Measurements from ENCODE around the gene NUP210L.
"Not testable (repeated sequence)": the region's sequence is repeated elsewhere in the genome, so short reads cannot be mapped to it uniquely, and the experiment has no call there.

NUP210L gene

DNA sequence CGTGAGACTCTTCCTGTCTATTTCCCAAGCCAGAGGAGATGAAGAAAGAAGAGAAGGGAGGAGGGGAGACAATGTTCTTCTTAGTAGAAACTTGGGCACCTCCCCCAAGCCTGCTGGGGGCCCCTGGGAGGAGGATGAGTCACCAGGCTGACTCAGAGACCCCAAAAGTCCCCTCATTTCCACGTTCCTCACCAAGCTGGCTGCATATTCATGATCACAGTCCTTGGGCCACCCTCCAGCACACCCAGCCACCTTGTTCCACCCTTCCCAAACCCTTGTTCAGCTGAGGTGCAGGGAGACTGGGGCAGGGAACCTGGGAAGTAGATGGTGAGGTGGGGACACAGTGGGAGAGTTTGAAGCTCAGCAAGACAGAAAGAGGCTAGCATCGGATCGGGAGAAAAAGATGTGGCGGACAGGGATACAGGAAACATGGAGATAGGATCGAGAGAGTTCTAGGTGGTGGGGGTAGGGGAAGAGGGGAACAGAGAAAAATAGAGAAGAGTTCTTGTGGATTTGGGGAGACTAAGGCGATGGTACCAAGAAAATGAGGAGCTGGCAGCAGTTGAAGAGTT is 169.4 kb downstream of the NUP210L start (continued):
- TF ChIP-seq, protein P1, sequence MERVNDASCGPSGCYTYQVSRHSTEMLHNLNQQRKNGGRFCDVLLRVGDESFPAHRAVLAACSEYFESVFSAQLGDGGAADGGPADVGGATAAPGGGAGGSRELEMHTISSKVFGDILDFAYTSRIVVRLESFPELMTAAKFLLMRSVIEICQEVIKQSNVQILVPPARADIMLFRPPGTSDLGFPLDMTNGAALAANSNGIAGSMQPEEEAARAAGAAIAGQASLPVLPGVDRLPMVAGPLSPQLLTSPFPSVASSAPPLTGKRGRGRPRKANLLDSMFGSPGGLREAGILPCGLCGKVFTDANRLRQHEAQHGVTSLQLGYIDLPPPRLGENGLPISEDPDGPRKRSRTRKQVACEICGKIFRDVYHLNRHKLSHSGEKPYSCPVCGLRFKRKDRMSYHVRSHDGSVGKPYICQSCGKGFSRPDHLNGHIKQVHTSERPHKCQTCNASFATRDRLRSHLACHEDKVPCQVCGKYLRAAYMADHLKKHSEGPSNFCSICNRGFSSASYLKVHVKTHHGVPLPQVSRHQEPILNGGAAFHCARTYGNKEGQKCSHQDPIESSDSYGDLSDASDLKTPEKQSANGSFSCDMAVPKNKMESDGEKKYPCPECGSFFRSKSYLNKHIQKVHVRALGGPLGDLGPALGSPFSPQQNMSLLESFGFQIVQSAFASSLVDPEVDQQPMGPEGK (tag by site-specific recombination; IDR thresholded peaks at IDR 0.05), result peak; percentile 45; the same call in 1 of the 2 replicates
- TF ChIP-seq, protein P2, sequence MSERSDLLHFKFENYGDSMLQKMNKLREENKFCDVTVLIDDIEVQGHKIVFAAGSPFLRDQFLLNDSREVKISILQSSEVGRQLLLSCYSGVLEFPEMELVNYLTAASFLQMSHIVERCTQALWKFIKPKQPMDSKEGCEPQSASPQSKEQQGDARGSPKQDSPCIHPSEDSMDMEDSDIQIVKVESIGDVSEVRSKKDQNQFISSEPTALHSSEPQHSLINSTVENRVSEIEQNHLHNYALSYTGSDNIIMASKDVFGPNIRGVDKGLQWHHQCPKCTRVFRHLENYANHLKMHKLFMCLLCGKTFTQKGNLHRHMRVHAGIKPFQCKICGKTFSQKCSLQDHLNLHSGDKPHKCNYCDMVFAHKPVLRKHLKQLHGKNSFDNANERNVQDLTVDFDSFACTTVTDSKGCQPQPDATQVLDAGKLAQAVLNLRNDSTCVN (tag by site-specific recombination; optimal IDR thresholded peaks at IDR 0.05), result no peak
- TF ChIP-seq ZNF76 (tag by site-specific recombination; IDR thresholded peaks at IDR 0.05; ENCODE audit: borderline replicate concordance, low read depth) (peak; percentile 45; the same call in 1 of the 2 replicates), ZNF157 (tag by site-specific recombination; IDR thresholded peaks at IDR 0.05) (no peak), GLIS1 (tag by site-specific recombination; IDR thresholded peaks at IDR 0.05) (peak; percentile 82), REPIN1 (tag by site-specific recombination; IDR thresholded peaks at IDR 0.05; ENCODE audit: low read depth) (no peak), ZNF530 (tag by site-specific recombination; IDR thresholded peaks at IDR 0.05; ENCODE audit: low read depth) (no peak)

DNA sequence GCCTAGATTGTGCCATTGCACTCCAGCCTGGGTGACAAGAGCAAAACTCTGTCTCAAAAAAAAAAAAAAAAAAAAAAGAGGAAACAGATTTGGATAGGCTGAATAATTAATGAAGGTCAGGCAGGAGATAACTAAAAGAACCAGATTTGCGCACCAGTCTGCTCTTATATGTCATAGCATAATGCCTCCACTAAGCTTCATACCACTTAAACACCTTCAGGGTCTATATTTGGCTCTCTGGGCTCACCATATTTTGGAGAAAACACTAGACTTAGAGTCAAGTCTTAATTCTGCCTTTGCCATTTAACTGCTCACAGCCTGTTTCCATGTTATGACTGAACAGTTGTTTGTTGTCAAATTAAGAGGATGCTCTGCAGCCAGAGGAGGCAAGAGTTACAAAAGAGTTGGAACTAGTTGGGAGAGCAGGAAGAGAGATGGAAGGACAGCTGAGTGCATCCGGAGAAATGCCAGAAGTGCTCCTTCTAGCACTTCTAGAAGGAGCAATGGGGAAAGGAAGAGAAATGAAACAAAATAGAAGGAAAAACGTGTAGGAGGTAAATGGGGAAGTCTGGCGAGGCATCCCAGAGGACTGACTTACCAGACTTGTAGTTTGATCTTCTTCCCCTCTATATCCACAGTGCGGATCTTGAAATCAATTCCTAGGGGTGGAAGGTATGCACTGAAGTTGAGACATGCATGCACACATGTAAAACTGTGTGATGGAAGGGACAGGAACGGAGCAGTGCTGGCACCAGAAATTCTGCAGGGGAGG is 170.6 kb downstream of the NUP210L start:
- H3K4me3 ChIP-seq (ENCODE audit: low read depth, low read length), result no peak overlapping the region
- peaks cover 7 to 35% of the 10 kb centered on the region in 2 experiments for H3K36me3 ChIP-seq (ENCODE audit: control insufficient read depth in 2 of 2, insufficient read depth in 1 of 2, low read length in 2 of 2)
- peaks cover 8% of the 10 kb centered on the region; the same call in 1 of the 2 replicates for H3K4me1 ChIP-seq (ENCODE audit: control insufficient read depth, insufficient read depth, low read length)
- H3K9me3 ChIP-seq (ENCODE audit: control insufficient read depth, insufficient read depth, low read depth, low read length), result no peaks in the 10 kb centered on the region
- peak; percentile 55 for TF ChIP-seq ZNF600 (tag by site-specific recombination; IDR thresholded peaks at IDR 0.05)
- no peak for TF ChIP-seq TCF7L2 (IDR thresholded peaks at IDR 0.05; ENCODE audit: borderline replicate concordance, low read depth, low read length)
- H3K27ac ChIP-seq (ENCODE audit: extremely low read depth, low read depth, low read length), result no peak overlapping the region
- POLR2A ChIA-PET, result interaction anchor here (0.5 to 3.1 kb wide), 4 partner anchors 17 to 192 kb away, joined by 3 to 31 read pairs (median 5); partner anchors contain the start of genes CREB3L4 and CRTC2
- CTCF ChIA-PET, result interaction anchor here (0.6 to 4.3 kb wide), 5 partner anchors 37 to 1209 kb away, joined by 3 to 46 read pairs (median 4); partner anchors contain the start of gene DENND4B

DNA sequence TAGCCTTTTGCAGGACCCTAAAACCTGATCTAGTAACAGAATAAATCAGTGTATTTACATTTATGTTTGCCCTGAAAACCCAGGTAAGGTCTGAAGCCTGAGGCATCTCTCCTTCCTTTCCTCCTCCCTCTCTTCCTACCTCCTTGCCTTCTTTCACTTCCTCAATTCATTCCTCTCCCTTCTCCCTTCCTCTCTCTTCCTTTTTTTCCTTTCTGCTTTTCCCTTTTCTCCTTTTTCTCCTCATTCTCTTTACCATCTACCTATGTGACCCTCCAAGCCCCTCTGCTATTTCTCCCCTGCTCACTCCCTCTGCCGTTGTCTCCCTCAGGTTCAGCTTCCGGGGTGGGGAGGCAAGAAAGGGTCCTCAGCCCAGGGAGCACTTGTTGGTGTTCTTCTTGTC is 173.1 kb downstream of the NUP210L start:
- H3K4me1 ChIP-seq (ENCODE audit: control insufficient read depth, insufficient read depth, low read length); CTCF ChIA-PET; H3K27ac ChIP-seq (ENCODE audit: extremely low read depth, low read depth, low read length); H3K4me3 ChIP-seq (ENCODE audit: low read depth, low read length); H3K9me3 ChIP-seq (ENCODE audit: control insufficient read depth, insufficient read depth, low read depth, low read length): not testable (repeated sequence)
- peak; percentile 81 for TF ChIP-seq PRDM1 (tag by site-specific recombination; IDR thresholded peaks at IDR 0.05)
- POLR2A ChIA-PET, result interaction anchor here (0.6 to 2.1 kb wide), 3 partner anchors 9 to 195 kb away, joined by 3 to 9 read pairs (median 3); partner anchors contain the start of genes RPS27 and SLC39A1
- peaks cover 7 to 35% of the 10 kb centered on the region in 2 experiments for H3K36me3 ChIP-seq (ENCODE audit: control insufficient read depth in 2 of 2, insufficient read depth in 1 of 2, low read length in 2 of 2)

DNA sequence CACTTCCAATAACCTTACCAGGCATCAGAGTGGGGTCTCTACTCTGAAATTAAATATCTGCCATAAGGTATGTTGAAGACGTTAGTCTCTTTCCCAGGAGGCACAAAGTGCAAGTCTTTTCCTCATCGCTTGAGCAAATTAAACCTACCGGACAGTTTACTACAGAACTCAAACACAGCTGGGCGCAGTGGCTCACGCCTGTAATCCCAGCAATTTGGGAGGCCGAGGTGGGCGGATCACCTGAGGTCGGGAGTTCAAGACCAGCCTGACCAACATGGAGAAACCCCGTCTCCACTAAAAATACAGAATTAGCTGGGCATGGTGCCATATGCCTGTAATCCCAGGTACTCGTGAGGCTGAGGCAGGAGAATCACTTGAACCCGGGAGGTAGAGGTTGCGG is 175.8 kb downstream of the NUP210L start:
- peaks cover 17 to 53% of the 10 kb centered on the region in 2 experiments for H3K36me3 ChIP-seq (ENCODE audit: control insufficient read depth in 2 of 2, insufficient read depth in 1 of 2, low read length in 2 of 2)
- ChIA-PET CTCF (interaction anchor here (0.6 to 3.8 kb wide), 8 partner anchors 7 to 344 kb away, joined by 3 to 29 read pairs (median 4); partner anchors contain the start of genes CREB3L4, DENND4B and RAB13), POLR2A (interaction anchor here (1.0 to 5.3 kb wide), 5 partner anchors 9 to 56 kb away, joined by 3 to 137 read pairs (median 58); partner anchors contain the start of genes CREB3L4, CRTC2, GATAD2B and RAB13)
- H3K9me3 ChIP-seq (ENCODE audit: control insufficient read depth, insufficient read depth, low read depth, low read length); H3K4me3 ChIP-seq (ENCODE audit: low read depth, low read length); H3K4me1 ChIP-seq (ENCODE audit: control insufficient read depth, insufficient read depth, low read length); H3K27ac ChIP-seq (ENCODE audit: extremely low read depth, low read depth, low read length): not testable (repeated sequence)
- peak; percentile 28; the same call in 1 of the 2 replicates for TF ChIP-seq ZNF2 (tag by site-specific recombination; IDR thresholded peaks at IDR 0.05)
